ENCODE results near the gene MAST4.

The MAST4 gene

GRCh38 chr5:66880401-66880800 is 284.2 kb downstream of the MAST4 start:
- no peak for DNase-seq

- DNase-seq: peak in 1 of 5 experiments; percentile 16
These were observed 285.4 kb downstream of the MAST4 start for GRCh38 chr5:66881480-66882161.

- DNase-seq: peak in 1 of 5 experiments; percentile 93
These were observed 286.5 kb downstream of the MAST4 start for GRCh38 chr5:66882606-66883227.

DNA sequence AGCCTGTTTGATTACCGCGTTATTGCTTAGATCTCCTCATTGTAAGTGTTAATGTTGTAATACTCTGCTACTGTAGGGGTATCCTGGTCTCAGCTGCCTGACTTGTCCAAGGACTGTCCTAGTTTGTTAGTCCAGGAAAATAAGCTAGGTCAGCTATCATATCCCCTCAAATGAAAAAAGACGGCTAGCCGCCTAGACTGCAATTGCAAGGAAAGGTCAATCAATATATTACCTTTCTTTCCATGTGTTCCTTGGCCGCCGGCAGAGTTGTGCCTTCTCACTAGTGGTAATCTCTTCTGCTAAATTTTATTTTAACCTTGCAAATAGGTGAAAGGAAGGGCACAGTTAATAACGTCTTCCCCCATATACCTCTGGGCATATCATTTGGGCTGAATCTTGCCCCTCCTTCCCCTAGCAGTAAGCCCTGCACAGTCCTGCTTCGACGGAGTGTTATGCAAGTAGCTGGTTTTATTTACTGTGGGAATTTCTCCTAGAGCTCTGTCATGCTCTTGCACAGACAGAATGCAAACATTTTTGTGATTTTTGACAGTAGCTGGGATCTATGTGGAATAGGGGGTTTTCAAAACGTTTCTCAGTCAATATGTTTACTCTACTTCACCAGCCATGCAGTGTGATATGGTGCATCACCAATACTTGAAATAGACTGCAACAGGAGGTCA is 288.5 kb downstream of the MAST4 start:
- DNase-seq: no peak

DNA sequence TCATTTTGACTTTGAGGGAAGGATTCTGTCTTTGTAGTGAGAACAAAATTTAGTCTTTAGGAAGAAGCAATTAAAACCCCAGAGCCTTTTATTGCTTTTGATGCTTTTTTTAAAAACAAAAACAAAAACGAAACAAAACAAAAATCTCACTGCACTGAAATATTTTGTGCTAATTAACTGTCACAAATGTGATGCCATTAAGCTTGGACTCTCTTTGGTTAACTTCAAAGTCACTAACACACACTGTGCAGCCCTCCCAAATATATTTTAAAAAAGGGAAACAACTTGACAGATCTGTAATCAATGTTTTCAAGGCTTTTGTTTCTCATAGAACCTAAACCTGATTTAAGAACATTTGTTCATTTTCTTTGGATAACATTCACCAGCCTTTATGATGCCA is 290.7 kb downstream of the MAST4 start:
- no peak for DNase-seq

DNA sequence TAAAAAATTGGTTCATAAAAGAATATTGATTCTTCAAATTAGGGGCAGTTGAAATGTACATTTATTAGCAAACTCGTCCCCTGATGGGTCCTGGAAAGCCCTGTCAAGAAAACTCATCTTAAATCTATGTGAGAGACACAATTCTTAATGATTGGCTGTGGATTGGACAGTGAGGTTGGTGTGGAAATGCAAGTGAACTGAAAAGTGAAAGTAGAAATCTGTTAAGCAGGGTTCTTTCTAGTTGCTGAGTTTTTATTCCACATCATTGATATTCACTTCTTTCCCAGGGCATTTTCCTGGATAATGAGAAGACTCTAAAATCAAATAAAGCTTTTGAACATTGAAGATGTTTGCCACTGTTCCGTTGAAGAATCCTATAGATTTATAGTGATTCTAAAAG is 292.4 kb downstream of the MAST4 start:
- DNase-seq: no peak

DNA sequence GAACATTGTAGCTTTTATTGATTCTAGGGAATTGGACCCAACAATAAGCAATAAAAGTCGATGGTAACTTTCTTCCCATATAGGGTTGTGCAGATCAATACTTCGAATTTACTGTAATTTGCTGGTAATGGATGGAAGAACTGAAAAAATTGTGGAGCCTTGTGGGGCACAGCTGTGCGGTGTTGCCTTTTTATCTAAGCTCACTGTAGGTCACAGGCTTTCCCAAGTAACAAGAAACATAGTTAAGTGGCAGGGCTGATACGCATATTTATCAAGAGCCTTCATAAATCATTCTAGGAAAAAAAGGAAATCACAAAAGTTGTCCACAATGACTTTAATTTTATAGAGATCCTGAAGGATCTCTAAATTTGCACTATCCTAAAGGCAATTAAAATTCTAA is 292.9 kb downstream of the MAST4 start:
- no peak for DNase-seq

DNA sequence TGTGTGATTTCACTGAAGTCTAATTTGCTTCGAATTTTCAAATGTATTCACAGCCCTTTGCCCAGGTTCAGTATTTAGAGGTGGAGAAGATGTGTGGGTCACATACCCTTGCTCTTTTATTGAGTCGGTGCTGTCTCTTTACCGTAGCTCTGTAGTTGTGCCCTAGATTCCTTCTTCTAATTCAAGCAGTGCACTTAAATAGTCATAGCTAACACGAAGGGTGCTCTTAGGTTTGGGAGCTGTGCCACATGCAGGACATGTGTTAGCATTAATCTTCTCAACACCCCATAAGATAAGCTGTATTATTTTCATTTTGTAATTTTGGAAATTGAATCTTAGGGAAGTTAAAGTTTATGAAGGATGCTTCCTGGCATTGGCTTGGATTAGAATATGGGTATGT is 293.3 kb downstream of the MAST4 start:
- DNase-seq: no peak

- no peak for DNase-seq
These were observed 295.2 kb downstream of the MAST4 start for GRCh38 chr5:66891184-66891925.

- DNase-seq: peak in 1 of 5 experiments; percentile 86
These were observed 296.5 kb downstream of the MAST4 start for GRCh38 chr5:66892716-66893115.

DNA sequence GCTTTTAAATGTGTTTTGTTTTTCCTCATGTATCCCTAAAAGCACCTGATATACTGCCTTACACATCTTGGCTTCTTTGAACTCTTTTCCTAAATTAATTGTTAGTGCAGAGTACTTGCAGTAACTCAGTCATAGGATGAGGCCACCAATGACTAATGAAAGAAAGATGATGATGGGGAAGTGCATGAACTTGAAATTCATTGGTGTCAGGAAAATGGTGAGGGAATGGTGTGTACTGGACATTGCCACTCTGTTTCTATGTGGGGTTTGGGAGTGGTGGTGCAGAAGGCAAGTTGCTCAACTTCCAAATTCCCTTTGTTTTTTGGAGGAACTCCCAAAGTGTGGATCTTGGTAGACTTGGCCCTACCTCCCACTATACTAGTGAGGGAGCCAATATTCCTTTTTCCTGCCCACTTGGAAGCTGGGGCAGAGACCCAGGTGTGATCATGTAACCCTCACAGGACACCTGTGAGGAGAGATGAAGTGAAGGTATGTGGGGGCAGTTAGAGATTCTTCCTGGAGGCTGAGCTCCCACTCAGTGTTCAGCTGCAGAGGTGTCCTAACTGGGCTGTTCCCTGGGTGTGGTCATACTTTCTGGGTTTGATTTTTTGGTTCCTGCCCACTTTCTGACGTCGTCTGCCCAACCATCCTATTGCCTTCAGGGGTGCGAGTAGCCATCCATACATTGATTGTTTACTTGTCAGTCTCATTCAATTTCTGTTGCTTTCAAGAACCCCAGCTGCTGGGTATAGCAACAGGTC is 298.5 kb downstream of the MAST4 start:
- DNase-seq: no peak

GRCh38 chr5:66896171-66896570 is 300.0 kb downstream of the MAST4 start:
- peak in 1 of 5 experiments; percentile 73 for DNase-seq

GRCh38 chr5:66897356-66897755 is 301.2 kb downstream of the MAST4 start:
- no peak for DNase-seq

DNA sequence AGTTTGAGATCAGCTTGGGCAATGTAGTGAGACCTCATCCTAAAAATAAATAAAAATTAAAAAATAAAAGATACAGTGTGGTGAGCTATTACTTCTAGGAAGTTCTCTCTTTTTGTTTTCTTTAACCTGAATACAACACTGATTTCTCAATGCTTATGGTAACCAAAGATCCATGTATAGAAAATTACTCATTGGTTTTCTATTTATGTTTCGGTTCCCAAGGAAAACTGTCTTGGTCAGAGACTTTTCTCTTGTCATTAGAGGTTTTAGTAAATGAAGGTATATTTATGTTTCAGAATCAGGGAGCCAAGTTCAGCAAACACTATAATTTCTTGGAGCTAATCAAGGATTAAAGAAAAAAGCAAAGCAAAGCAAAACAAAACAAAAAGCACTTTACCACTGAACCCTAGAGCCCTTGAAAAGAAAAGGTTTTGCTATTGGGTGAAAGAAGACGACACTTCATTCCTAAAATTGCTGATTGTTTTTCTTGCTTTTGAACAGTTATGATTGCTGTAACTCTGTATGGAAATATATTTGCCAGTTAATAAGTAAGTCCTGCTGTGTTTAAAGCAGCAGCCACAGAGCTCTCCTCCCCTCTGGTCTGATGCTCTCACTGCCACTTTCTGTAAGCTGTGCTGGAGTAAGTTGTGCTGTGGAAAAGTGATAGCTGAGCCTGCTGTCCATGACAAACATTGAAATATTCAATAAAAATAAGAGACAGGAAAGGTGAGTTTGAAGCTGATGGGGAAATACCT is 302.2 kb downstream of the MAST4 start:
- no peak for DNase-seq

DNA sequence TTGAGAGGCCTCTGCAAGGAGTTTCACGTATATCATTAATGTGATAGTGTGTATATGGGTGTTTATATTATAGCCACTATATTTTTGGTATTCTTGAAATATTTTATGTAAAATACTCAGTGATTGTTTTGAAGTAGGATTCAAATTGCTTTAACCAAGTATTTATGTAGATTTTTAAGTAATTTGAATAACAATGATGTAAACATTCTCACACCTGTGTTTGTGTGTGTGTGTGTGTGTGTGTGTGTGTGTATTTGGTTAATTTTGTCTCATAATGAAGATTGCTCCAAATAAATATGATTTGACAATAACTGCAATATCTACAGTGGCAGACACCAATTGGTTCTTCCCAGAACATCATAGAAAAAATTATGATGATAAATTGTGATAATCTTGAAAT is 307.0 kb downstream of the MAST4 start:
- DNase-seq: no peak

DNA sequence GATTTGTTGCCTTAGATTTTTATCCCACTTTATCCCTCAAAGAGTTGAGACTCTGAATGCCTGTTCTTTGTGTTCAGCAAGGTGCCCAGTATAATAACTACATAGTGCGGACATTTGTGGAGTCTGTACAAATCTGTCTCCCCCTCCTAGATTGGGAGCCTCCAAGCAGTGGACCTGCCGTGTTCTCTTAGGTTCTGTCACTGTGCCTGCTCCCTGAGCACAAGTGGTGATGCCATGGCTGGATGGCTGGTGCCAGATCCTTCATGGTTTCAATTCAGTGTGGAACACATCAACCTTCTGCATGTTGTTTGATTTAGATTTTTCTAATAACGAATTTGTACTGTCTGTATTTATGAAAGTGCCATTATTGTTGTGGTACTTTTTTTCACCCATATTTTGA is 307.5 kb downstream of the MAST4 start:
- DNase-seq: no peak

DNA sequence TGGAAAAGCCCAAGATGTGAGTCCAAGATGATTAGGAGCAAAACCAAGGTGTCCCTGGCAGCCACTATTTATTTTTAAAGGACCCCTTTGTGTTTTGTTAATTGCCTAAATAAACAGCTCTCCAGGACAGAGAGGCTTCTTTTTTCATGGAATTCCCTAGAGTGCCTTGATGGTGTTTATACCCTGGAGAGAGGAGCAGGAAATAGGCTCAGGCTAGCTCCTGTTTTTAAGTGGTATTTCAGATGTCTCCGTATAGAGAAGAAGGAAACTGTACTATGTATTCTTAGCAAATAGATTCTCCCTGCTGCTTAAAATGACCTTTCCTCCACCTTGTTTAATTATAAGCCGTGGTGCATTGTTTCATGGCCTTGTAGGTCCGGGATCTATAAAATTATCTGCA is 308.0 kb downstream of the MAST4 start:
- no peak for DNase-seq

DNA sequence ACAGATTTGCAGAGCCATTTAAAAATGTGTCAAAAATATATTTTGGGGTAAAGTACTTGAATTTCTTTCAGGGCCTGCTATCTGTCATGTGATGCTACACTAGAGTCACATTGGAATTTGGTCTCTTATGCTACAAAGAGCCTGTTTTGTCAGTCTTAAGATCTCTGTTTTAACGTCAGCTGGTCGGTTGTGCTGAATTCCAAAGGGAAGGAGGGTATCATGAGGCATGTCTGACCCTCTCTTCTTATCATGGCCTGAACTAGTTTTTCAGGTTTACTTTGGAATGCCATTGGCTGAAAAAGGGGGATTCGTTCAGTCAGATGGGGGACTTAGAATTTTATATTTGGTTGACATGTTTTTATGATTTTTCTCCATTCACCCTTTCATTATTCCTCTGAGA is 309.8 kb downstream of the MAST4 start:
- no peak for DNase-seq

DNA sequence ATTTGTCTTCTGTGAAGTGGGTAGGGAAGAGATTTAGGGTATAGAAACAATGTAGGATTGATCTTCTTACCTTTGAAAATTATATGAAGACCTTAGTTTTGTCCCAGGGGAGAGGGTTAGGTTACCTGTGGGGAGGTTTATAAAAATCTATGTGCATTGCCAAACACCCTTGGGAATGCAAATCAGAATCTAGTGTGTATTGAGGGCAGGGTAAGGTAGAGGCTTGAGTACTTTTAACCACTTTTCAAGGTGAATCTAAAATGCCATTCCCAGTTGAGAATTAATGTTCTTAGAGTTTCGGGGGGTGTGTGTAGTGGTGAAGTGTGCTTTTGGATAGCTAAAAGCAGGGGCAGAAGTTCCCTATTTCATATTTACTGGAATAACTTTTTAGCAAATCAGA is 312.0 kb downstream of the MAST4 start:
- DNase-seq: no peak

DNA sequence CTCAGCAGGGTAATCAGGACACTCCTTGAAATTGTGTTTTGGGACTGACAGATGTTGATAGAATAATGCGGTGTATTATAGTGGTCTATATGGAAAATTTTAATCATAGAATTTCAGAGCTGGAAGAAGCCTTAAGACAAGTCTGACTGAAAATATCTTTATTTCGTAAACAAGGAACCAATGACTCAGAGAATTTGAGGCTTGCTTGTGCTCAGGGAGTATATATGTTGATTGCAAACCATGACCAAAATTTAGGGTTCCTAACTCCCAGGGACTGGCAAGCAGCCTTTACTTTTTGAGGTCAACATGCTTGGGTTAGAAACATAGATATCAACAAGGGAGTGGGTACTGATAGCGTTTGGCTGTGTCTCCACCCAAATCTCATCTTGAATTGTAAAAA is 313.2 kb downstream of the MAST4 start:
- no peak for DNase-seq

GRCh38 chr5:66912787-66913186 is 316.6 kb downstream of the MAST4 start:
- no peak for DNase-seq

DNA sequence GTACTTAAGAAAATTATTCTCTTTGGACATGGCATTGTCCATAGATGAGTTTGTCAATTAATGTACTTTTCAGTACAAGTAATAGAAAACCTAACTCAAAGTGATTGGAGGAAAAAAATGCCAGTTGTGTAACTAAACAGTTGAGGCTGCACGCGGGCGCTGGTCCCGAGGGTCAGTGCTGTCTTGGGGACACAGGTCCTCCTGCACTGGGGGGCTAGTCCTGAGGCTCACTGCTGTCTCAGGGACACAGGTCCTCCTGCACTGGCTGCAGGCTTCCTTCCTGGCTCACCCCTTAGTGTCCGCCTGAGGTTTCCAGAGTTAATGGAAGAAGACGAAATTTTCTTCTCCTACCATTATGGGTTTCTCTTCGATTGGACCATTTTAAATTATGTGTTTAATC is 319.3 kb downstream of the MAST4 start:
- DNase-seq: no peak

Measured in T-helper 2 cell (primary cell).